AML-193 (cell line): ENCODE data around the gene JMJD1C.
"Not testable (repeated sequence)": the region's sequence is repeated elsewhere in the genome, so short reads cannot be mapped to it uniquely, and the experiment has no call there.

ENCODE experiments used
- DNase-seq, 2 experiments: peaks; one replicate each; lab custom pipeline; 2025; lab: John Stamatoyannopoulos, UW

Gene JMJD1C

DNA sequence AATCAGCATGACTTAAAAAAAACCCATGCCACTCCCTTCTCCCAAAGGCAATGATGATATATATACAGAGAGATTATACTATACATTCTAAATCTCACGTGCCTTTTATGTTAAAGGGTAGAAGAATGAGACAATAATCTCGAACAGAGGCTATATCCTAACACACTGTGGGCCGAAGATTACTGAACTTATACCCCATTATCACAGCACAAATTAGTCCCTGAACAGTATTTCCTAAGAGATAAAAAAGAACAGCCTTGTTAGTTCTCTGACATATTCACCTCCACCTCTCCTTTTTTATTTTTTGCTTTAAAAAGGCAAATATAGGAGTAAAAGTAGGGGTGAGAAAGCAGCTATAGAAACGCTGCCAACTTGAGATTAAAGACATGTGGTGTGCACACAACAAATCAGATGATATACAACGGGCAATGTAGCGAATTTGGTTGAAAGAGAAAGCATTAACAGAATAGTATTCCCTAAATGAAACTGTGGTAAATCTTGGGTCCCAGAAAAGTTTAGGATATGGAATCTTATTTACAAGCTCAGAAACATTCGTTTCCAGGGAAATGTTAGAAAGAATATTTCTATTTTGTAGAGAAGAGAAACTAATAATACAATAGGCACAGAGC lies 69.5 kb downstream of the JMJD1C start:
- DNase-seq, result no peak

DNA sequence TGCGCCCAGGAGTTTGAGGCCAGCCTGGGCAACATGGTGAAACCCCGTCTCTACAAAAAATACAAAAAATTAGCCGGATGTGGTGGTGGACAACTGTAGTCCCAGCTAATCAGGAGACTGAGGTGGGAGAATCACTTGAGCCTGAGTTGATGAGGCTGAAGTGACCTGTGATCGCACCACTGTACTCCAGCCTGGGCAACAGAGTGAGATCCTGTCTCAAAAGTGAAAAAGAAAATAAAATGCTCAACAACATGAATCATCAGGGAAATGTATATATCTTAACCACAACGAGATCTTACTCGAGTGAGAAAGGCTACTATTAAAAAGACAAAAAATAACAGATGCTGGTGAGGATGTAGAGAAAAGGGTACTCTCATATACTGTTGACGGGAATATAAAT lies 72.7 kb downstream of the JMJD1C start:
- DNase-seq, result no peak

DNA sequence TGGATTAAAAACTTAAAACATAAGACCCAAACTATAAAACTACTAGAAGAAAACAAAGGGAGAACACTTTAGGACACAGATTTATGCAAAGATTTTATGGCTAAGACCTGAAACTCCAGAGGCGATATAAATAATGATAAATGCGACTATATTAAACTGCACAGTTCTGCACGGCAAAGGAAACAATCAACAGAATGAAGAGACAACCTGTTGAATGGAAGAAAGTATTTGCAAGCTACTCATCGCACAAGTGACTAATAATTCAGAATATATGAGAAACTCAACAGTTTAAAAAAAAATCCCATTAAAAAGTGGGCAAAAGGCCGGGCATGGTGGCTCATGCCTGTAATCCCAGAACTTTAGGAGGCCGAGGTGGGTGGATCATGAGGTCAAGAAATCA lies 73.6 kb downstream of the JMJD1C start:
- no peak for DNase-seq

DNA sequence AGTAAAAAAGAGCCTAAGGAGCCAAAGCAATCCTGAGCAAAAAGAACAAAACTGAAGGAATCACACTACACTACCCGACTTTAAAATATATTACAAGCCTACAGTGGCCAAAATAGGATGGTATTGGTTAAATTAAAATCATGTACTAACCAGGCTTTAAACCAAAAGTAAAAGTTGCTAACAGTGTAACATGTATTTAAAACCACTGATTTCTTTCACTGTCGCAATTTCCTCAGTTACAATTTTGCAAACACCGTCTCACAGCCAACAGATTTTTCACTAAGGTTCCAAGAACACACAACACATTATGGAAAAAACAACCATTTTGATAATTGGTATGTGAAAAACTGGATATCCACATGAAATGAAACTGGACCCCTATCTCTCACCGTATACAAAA lies 74.0 kb downstream of the JMJD1C start:
- DNase-seq, result peak; percentile 33 to 48

DNA sequence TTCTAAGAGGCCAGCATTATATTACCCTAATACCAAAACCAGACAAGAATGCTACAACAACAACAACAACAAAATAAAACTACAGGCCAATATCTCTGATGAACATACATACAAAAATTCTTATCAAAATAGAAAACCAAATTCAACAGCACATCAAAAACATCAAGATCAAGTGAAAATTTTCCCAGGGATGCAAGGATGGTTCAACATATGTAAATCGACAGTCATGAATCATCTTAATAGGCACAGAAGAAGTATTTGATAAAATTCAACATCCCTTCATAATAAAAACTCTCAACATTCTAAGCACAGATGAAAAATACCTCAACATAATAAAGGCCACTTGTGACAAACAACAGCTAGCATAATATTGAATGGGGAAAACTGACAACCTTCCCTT lies 75.3 kb downstream of the JMJD1C start:
- no peak for DNase-seq

DNA sequence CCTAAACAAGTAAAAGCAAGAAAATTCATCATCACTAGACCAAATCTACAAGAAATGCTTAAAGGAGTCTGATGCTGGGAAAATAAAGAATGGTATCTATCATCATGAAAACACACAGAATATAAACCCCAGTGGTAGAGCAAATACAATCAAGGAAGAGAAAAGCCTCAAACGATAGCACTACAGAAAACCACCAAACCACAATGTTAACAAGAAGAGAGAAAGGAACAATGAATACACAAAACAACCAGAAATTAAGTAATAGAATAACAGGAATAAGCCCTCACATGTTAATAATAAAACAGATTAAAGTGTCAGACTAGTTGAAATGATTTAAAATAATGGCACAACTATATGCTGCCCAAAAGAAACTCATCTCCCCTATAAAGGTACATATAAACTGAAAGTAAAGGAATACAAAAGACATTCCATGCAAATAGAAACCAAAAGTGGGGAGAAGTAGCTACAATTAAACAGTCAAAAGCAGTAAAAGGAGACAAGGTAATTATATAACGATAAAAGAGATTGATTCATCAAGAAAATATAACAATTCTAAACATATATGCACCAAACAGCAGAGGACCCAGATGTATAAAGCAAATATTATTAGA lies 77.3 kb downstream of the JMJD1C start:
- no peak for DNase-seq

DNA sequence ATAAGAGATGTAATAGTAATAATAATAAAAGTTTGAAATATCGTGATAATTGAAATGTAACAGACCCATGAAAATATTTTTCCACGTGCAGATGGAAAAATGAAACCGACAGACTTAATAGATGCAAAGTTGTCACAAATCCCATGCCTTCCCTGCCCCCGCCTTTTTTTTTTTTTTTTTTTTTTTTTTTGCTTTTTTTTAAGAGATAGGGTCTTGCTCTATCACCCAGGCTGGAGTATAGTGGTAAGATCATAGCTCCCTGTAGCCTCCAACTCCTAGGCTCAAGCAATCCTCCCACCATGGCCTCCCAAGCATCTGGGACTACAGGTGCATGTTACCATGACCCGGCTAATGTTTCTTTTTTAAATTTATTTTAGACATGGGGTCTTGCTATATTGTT lies 80.5 kb downstream of the JMJD1C start:
- no peak for DNase-seq

DNA sequence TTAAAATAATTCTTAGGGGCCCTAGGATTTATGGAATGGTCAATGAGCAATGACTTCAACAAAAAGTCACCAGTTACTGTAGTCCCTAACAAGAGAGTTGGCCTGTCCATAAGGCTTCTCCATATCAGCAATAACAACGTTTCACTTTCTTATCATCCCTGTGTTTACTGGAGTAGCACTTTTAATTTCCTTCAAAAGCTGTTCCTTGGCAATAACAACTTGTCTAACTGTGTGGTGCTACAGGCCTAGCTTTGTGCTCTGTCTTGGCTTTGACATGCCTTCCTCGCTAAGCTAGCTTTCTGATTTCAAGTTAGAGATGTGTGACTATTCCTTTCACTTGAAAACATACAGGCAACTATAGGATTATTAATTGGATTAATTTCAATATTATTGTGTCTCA lies 81.1 kb downstream of the JMJD1C start:
- DNase-seq, result no peak

DNA sequence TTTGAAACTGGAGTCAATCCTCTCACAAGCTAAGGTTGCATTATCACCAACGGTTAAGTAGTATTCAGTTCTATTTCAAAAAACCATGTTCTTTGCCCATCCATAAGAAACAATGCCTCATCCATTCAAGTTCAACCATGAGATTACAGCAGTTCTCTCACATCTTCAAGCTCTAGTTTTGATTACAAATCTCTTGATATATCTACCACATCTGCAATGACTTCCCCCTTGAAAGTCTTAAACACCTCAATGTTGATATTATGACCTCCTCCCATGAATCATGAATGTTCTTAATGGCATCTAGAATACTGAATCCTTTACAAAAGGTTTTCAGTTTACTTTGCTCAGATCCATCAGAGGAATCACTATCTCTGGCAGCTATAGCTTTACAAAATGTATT lies 81.8 kb downstream of the JMJD1C start:
- no peak for DNase-seq

DNA sequence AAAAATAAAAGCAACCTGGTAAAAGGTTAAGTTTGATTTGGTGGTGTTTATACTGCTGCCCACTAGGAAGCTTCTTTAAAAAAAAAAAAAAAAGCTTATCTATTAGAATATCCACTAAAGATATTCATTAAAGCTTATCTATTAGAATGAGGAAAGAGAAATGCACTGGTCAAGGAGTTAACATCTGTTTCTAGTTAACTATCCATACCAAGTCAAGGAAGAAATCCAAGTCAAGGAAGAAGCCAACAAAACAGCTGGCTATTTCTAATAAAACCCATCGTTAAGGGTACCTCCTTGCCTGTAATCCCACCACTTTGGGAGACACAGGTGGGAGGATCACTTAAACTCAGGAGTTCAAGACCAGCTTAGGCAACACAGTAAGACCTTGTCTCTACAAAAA lies 82.6 kb downstream of the JMJD1C start:
- no peak for DNase-seq

DNA sequence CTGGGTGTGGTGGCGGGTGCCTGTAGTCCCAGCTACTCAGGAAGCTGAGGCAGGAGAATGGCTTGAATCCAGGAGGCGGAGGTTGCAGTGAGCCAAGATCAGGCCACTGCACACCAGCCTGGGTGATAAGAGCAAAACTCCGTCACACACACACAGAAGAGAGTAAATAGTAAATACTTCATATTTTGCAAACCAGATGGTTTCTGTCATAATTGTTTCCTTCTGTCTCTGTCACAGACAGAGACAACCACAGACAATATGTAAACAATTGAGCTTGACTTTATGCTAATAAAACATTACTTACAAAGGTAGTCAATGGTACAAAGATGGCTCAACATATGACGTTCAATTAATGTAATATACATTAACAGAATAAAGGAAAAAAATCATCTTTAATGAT lies 83.7 kb downstream of the JMJD1C start:
- DNase-seq, result no peak

DNA sequence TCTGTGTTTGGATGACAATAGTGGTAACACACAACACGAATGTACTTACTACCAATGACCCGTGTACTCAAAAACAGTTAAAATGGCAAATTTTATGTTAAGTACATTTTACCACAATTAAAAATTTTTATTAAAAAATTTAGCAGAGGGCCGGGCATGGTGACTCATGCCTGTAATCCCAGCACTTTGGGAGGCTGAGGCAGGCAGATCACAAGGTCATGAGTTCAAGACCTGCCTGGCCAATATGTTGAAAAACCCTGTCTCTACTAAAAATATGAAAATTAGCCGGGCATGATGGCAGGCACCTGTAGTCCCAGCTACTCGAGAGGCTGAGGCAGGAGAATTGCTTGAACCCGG lies 88.5 kb downstream of the JMJD1C start:
- not testable (repeated sequence) for DNase-seq

DNA sequence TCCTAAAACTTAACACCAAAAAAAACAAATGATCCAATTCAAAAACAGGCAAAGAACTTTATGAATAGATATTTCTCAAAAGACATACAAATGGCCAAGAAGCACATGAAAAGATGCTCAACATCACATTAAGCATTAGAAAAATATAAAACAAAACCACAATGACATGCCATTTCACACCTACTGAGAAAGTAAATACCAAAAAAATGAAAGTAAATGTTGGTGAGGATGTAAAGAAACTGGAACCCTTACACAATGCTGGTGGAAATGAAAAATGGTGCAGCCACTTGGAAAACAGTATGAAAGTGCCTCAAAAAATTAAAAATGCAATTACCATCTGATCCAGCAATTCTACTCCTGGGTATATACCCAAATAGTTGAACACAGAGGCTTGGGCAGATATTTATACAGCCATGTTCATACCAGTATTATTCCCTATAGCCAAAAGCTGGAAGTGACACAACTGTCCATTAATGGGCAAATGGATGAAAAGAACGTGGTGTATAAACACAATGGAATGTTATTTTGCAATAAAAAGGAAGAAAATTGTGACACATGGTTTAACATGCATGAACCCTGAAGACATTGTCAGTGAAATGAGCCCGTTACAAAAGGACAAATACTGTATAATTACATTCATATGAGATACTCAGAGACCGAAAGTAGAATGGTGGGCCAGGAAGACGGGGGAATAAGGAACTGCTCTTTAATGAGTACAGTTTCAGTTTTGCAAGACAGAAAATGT lies 89.0 kb downstream of the JMJD1C start:
- DNase-seq, result no peak

DNA sequence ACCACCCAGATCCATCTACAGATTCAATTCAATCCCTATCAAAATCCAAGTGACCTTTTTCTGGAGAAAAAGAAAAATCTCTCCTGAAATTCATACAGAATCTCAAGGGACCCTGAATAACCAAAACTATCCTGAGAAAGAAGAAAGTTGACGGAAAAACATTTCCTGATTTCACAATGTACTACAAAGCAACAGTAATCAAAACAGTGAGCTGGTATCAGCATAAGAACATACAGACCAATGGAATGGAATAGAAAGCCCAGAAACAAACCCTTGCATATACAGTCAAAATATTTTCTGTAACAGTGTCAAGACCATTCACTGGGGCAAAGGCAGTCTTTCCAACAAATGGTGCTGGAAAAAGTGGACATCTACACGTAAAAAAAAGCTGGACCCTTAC lies 89.9 kb downstream of the JMJD1C start:
- DNase-seq, result no peak

DNA sequence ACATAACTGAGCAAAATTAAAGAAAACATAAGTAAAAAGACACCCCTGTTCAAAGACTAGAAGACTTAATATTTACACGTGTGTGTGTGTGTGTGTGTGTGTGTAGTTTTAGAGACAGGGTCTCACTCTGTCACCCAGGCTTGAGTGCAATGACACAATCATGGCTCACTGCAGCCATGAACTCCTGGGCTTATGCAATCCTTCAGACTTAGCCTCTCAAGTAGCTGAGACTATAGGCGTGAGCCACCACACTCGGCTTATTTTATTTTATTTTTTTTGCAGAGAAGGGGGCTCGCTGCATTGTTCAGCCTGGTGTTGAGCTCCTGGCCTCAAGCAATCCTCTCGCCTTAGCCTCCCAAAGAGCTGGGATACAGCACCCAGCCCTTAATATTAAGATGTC lies 90.3 kb downstream of the JMJD1C start:
- no peak for DNase-seq

DNA sequence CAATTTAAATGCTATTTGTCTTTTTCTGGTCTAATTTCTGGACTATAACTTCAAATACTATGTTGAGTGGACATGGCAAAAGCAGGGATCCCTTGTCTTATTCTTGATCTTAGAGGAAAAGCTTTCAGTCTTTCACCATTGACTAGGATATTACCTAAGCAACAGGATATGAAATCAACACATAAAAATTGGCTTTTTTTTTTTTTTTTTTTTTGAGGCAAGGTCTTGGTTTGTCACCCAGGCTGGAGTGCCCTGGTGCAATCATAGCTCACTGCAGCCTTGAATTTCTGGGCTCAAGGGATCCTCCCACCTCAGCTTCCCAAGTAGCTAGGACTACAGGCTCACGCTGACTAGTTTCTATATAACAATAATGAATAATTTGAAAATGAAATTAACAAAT lies 90.8 kb downstream of the JMJD1C start:
- no peak for DNase-seq

DNA sequence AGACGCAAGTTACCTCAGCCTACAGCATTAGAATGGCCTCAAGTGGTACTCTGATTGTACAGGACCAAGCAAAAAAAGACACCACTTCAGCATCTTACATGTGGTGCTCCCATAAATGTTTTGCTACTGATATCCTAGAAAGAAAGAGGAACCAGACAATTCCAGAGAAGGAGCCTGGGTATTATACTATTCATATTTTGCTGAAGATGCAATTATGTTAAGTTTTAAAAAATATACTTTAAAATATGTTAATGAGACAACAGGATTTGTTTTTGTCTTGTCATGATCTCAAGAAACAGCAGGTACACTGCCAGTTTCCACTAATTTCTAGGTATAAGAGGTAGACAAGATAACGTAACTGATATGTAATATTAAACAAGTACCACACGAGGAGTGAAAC lies 92.6 kb downstream of the JMJD1C start:
- no peak for DNase-seq

DNA sequence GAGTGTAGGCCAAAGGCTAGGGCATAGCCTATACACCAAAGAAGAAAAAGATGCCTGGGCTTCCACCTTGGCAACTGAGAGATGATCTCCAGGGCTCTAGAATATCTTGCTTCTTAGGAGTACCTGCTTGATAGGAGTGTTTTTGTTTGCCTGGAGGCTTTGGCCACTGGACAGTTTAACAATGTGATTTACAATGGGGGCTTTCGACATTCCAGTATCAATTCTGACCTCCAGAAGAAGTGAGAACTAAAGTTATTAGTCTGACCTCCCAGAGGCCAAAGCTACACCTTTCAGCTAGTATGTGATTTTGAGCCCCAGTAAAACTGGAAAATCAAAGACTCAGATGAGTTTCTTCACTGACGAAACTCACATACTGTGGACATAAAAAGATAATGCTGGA lies 96.1 kb downstream of the JMJD1C start:
- no peak for DNase-seq

DNA sequence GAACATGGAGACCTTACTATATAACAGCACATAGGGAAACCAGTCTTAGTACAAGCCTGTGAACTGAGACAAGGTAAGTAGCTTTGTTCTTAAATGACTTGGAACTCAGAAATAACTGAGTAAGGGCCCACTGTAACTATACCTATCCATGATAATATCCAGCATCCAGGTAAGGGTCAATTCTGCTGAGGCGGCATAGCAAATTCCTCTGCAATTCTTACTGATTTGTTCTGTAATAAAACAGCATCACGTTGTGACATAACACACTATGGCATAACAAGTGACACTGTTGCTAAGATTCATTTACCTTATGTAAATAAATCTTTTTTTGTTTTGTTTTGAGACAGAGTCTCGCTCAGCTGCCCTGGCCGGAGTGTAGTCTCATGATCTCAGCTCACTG lies 97.4 kb downstream of the JMJD1C start:
- DNase-seq, result no peak

DNA sequence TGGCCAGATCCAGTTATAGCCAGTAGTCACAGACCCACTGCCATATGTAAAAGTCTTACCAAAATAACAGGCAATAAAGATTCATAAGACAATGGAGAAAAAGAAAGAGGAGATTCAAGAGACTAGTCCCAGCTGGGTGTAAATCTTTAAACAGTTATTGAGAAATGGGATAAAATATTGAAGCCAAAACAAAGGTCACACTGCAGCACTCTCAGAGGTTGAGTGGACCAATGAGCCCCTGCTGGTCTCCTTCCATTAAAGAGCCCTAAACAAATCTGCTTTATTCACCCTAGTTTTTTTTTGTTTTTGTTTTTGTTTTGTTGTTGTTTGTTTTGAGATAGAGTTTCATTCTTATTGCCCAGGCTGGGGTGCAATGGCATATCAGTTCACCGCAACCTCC lies 98.8 kb downstream of the JMJD1C start:
- no peak for DNase-seq

DNA sequence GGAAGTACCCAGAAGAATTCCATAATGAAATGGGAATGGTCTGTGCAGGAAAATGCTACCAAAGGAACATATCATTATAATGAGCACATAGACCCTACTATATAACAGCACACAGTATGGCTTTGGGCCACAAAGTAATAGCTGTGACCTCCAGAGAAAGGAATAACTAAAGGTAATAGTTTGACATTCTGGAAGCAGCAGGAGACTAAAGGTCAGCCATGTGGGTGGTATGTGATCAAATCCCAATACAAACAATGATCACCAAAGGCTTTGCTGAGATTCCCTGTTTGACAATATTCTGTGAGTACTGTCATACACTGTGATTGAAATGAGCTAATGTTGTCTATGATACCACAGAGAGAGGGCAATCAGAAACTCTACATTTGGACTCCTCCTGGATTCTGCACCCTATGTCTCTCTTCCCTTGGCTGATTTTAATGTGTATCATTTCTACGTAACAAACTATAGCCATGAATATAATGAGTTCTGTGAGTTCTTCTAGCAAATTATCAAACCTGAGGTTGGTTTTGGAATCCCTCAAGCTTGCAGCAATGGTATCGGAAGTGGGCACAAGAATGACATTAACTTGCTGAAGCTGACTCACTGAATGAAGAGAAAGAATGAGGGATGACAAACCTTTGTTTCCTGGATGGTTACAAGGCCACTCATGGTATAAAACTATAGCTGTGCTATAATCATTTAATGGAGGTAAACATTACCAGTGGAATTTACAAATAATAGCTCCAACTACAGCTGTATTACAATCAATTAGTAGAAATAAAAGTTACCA lies 99.6 kb downstream of the JMJD1C start:
- DNase-seq, result no peak

DNA sequence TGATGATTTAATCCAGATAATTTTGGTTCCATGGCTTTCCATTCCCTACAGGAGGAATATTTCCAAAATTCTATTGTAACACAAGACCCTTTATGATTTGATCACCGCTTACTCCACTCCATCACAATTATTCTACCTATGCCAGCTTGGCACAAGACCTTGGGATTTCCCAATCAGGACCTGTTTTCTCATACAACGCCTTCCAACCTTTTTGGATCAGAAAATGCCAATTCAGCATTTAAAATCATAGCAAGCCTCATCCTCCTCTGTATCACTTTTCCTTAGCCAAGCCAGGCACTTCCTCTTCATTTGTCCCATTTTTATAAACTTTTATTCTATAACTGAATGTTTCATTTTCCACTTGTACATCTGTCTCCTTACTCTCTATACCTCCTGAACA lies 100.9 kb downstream of the JMJD1C start:
- DNase-seq, result no peak

DNA sequence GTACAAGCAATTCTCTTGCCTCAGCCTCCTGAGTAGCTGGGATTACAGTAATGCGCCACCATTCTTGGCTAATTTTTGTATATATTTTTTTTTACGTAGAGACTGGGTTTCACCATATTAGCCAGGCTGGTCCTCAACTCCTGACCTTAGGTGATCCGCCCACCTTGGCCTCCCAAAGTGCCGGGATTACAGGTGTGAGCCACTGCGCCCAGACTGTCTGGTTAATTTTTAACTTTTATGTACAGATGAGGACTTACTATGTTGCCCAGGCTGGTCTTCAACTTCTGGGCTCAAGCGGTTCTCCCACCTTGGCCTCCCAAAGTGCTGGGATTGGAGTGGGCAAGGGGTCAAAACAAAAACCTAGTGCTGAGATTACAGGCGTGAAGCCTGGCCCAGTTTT lies 101.8 kb downstream of the JMJD1C start:
- DNase-seq, result no peak
